ENCODE results near the gene RORC.

DNA sequence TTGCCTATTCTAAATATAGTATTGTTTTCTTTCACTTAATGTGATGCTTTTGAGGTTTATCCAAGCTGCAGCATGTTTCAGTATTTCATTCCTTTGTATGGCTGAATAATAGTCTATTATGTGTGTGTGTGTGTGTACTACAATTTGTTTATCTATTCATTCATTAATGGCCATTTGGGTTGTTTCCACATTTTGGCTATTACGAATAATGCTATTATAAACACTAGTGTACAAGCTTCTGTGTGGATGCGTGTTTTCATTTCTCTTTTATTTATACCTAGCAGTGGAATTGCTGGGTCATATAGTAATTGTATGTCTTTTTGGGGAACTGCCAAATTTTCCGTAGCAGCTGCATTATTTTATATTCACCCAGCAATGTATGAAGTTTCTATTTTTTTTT lies 36.9 kb upstream of the RORC start:
- TF ChIP-seq POLR2A (IDR thresholded peaks at IDR 0.05) (no peak), EP300 (IDR thresholded peaks at IDR 0.05) (no peak), POLR2AphosphoS5 (IDR thresholded peaks at IDR 0.05) (no peak)
- TF ChIP-seq, protein P1, sequence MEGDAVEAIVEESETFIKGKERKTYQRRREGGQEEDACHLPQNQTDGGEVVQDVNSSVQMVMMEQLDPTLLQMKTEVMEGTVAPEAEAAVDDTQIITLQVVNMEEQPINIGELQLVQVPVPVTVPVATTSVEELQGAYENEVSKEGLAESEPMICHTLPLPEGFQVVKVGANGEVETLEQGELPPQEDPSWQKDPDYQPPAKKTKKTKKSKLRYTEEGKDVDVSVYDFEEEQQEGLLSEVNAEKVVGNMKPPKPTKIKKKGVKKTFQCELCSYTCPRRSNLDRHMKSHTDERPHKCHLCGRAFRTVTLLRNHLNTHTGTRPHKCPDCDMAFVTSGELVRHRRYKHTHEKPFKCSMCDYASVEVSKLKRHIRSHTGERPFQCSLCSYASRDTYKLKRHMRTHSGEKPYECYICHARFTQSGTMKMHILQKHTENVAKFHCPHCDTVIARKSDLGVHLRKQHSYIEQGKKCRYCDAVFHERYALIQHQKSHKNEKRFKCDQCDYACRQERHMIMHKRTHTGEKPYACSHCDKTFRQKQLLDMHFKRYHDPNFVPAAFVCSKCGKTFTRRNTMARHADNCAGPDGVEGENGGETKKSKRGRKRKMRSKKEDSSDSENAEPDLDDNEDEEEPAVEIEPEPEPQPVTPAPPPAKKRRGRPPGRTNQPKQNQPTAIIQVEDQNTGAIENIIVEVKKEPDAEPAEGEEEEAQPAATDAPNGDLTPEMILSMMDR (IDR thresholded peaks at IDR 0.05): no peak
